Right lobe of liver (tissue), 4 donors: ENCODE results near the gene CLMN.

Experiments used
- POLR2A ChIP-seq: fragments of 450-650 bp; IDR thresholded peaks from one replicate; pipeline ENCODE4 v1.6.1; 2017; ENCODE audit warnings: antibody characterized with exemption, mild to moderate bottlenecking
- TF ChIP-seq, protein P1 (sequence below), 4 donors: fragments of 200-600 bp in 3 of 4; fragments of 450-650 bp in 1 of 4; IDR thresholded peaks; one replicate each; pipeline versions ENCODE4 v1.5.1 to v1.8.0; 2016 to 2022; ENCODE audit warnings: antibody characterized with exemption in 4 of 4, mild to moderate bottlenecking in 2 of 4
- donor health status: DM: no; HTN: no; CAD: no.
- donor health status: DM: no; HTN: no; CAD: no.
- donor health status: DM: no; HTN: yes; CAD: no.

DNA sequence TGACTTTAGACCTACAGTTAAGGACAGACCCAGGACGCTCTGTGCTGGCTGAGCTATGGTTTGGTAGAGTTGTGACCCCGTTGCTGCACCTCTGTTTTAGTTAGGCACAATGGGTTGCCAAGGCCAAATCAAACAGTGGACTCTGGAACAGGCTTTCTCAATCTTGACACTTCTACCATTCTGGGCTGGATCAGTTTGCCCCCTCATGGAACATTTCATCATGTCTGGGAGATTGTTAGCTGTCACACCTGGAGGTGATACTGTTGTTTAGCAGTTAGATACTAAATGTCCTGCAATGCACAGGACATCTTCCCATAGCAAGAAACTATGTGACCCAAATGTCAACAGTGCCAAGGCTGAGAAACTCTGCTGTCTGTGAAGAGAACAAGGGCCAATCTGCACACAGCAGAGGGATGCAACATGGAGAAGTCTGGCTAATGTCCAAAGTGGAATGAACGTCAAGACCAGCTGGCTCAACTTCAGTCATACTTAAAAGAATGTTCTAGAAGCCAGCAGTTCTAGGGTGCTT, 96.8 kb downstream of the CLMN start:
- TF ChIP-seq, protein P1, sequence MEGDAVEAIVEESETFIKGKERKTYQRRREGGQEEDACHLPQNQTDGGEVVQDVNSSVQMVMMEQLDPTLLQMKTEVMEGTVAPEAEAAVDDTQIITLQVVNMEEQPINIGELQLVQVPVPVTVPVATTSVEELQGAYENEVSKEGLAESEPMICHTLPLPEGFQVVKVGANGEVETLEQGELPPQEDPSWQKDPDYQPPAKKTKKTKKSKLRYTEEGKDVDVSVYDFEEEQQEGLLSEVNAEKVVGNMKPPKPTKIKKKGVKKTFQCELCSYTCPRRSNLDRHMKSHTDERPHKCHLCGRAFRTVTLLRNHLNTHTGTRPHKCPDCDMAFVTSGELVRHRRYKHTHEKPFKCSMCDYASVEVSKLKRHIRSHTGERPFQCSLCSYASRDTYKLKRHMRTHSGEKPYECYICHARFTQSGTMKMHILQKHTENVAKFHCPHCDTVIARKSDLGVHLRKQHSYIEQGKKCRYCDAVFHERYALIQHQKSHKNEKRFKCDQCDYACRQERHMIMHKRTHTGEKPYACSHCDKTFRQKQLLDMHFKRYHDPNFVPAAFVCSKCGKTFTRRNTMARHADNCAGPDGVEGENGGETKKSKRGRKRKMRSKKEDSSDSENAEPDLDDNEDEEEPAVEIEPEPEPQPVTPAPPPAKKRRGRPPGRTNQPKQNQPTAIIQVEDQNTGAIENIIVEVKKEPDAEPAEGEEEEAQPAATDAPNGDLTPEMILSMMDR (IDR thresholded peaks at IDR 0.05): no peak
- no peak for TF ChIP-seq POLR2A
